ENCODE results near the gene SRC.

SRC gene

GRCh38 chr20:37438464-37439222, 92.7 kb downstream of the SRC start:
- in situ Hi-C loops (cut with MboI; ENCODE audit: low pct_unique_long_range_greater_than_20kb, low sequenced_read_pairs, unreplicated experiment): no loop called here
- no peak for DNase-seq (ENCODE audit: low spot score)
- TF ChIP-seq, protein P1, sequence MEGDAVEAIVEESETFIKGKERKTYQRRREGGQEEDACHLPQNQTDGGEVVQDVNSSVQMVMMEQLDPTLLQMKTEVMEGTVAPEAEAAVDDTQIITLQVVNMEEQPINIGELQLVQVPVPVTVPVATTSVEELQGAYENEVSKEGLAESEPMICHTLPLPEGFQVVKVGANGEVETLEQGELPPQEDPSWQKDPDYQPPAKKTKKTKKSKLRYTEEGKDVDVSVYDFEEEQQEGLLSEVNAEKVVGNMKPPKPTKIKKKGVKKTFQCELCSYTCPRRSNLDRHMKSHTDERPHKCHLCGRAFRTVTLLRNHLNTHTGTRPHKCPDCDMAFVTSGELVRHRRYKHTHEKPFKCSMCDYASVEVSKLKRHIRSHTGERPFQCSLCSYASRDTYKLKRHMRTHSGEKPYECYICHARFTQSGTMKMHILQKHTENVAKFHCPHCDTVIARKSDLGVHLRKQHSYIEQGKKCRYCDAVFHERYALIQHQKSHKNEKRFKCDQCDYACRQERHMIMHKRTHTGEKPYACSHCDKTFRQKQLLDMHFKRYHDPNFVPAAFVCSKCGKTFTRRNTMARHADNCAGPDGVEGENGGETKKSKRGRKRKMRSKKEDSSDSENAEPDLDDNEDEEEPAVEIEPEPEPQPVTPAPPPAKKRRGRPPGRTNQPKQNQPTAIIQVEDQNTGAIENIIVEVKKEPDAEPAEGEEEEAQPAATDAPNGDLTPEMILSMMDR (IDR thresholded peaks at IDR 0.05; ENCODE audit: extremely low read depth, insufficient read depth, missing control alignments): no peak

- in situ Hi-C loops (cut with MboI; ENCODE audit: low pct_unique_long_range_greater_than_20kb, low sequenced_read_pairs, unreplicated experiment): no loop called here
- TF ChIP-seq, protein P1 (IDR thresholded peaks at IDR 0.05; ENCODE audit: extremely low read depth, insufficient read depth, missing control alignments): no peak
- DNase-seq (ENCODE audit: low spot score): no peak
These were observed 93.4 kb downstream of the SRC start for GRCh38 chr20:37439223-37439933.

GRCh38 chr20:37441023-37441422, 95.1 kb downstream of the SRC start:
- no peak for DNase-seq (ENCODE audit: low spot score)
- TF ChIP-seq, protein P1 (IDR thresholded peaks at IDR 0.05; ENCODE audit: extremely low read depth, insufficient read depth, missing control alignments): no peak
- in situ Hi-C loops (cut with MboI; ENCODE audit: low pct_unique_long_range_greater_than_20kb, low sequenced_read_pairs, unreplicated experiment): no loop called here

GRCh38 chr20:37442547-37442946, 96.6 kb downstream of the SRC start:
- in situ Hi-C loops (cut with MboI; ENCODE audit: low pct_unique_long_range_greater_than_20kb, low sequenced_read_pairs, unreplicated experiment): no loop called here
- TF ChIP-seq, protein P1 (IDR thresholded peaks at IDR 0.05; ENCODE audit: extremely low read depth, insufficient read depth, missing control alignments): no peak
- DNase-seq (ENCODE audit: low spot score): no peak

GRCh38 chr20:37442986-37443385, 97.0 kb downstream of the SRC start:
- in situ Hi-C loops (cut with MboI; ENCODE audit: low pct_unique_long_range_greater_than_20kb, low sequenced_read_pairs, unreplicated experiment): no loop called here
- DNase-seq (ENCODE audit: low spot score): no peak
- TF ChIP-seq, protein P1 (IDR thresholded peaks at IDR 0.05; ENCODE audit: extremely low read depth, insufficient read depth, missing control alignments): no peak

DNA sequence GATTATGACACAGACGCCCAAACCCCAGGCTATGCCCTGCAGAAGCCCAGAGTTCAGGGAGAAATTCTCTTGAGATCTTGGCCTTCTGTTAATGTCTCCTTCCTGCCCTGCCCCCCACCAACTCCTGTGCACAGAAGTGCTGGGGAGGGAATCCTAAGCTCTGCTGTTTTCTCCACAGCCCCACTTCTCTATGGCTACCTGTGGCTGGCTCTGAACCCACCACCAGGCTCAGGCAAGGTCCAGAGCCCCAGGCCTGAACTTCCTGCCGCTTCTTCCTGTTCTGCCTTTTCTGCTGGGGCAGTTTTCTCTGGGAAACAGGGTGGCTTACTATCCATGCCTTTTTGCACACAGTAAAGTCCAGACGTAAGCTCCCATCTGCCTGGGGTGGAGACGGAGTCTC, 97.7 kb downstream of the SRC start:
- DNase-seq (ENCODE audit: low spot score): no peak
- in situ Hi-C loops (cut with MboI; ENCODE audit: low pct_unique_long_range_greater_than_20kb, low sequenced_read_pairs, unreplicated experiment): no loop called here
- TF ChIP-seq, protein P1 (IDR thresholded peaks at IDR 0.05; ENCODE audit: extremely low read depth, insufficient read depth, missing control alignments): no peak
